AG04449 (cell line): ENCODE measurements around the gene CDC34.
A peak's percentile ranks its signal among the peaks of the same experiment; 100 is the strongest.

ENCODE experiments used
- CTCF ChIA-PET: fragments of 350-600 bp; formaldehyde crosslinking; extraction: SDS; loops from one replicate; lab custom pipeline; 2021; ENCODE audit warnings: antibody characterized with exemption; lab: Yijun Ruan, JAX
- POLR2A ChIA-PET: fragments of 400-600, 350-600 bp; formaldehyde crosslinking; extraction: SDS; loops from one replicate; lab custom pipeline; 2020; ENCODE audit warnings: antibody characterized with exemption, inconsistent platforms; lab: Yijun Ruan, JAX
- DNase-seq: peaks from one replicate; pipeline ENCODE4 v3.0.0-alpha.2; 2010; ENCODE audit warnings: low read depth, low spot score
- H3K4me3 ChIP-seq: 2 replicates; pipeline ENCODE4 v1.5.1; 2011; ENCODE audit warnings: low read depth, mild to moderate bottlenecking, control low read depth, low read length
- CTCF ChIP-seq: IDR thresholded peaks from one replicate; pipeline ENCODE4 v1.5.1; 2011; ENCODE audit warnings: mild to moderate bottlenecking, moderate library complexity, low read length, control low read depth, inconsistent platforms; ENCODE audit not compliant: insufficient read depth; ENCODE audit errors: missing control alignments

The CDC34 gene

GRCh38 chr19:572743-573518, 41.4 kb downstream of the CDC34 start:
- ChIA-PET POLR2A (interaction anchor here (0.6 to 1.4 kb wide), 4 partner anchors 11 to 104 kb away, joined by 3 to 4 read pairs (median 4); no protein-coding TSS in a partner anchor), CTCF (no interaction called here)
- peak overlapping the region; percentile 93 for H3K4me3 ChIP-seq
- no peak for DNase-seq
- TF ChIP-seq CTCF, result no peak

- ChIA-PET POLR2A (no interaction called here), CTCF (interaction anchor here (5.9 kb wide), 1 partner anchor 12 kb away, joined by 66 read pairs; no protein-coding TSS in a partner anchor)
- TF ChIP-seq CTCF, result no peak
- DNase-seq, result no peak
- peak overlapping the region; percentile 93 for H3K4me3 ChIP-seq
These were observed 41.9 kb downstream of the CDC34 start for GRCh38 chr19:573519-573825.

GRCh38 chr19:574658-575526, 43.3 kb downstream of the CDC34 start:
- ChIA-PET POLR2A (no interaction called here), CTCF (interaction anchor here (1.1 to 5.9 kb wide), 2 partner anchors 11 to 64 kb away, joined by 4 to 66 read pairs; no protein-coding TSS in a partner anchor)
- no peak for TF ChIP-seq CTCF
- H3K4me3 ChIP-seq, result peak overlapping the region; percentile 44
- no peak for DNase-seq

- POLR2A ChIA-PET, result no interaction called here
- H3K4me3 ChIP-seq, result peak overlapping the region; percentile 44
- no peak for DNase-seq
- CTCF ChIA-PET, result interaction anchor here (0.9 to 5.9 kb wide), 6 partner anchors 10 to 158 kb away, joined by 3 to 66 read pairs (median 4); no protein-coding TSS in a partner anchor
- no peak for TF ChIP-seq CTCF
These were observed 44.3 kb downstream of the CDC34 start for GRCh38 chr19:575527-576506.

- CTCF ChIA-PET, result interaction anchor here (0.9 to 5.9 kb wide), 3 partner anchors 9 to 45 kb away, joined by 4 to 66 read pairs (median 5); no protein-coding TSS in a partner anchor
- H3K4me3 ChIP-seq, result no peak overlapping the region
- POLR2A ChIA-PET, result interaction anchor here (0.6 to 1.0 kb wide), 2 partner anchors 9 to 36 kb away, joined by 3 read pairs; no protein-coding TSS in a partner anchor
- TF ChIP-seq CTCF, result no peak
- no peak for DNase-seq
These were observed 45.3 kb downstream of the CDC34 start for GRCh38 chr19:576768-577438.
